Natural killer cell (primary cell): ENCODE results near the gene OR10G3. TPM values are rescaled to one million over a fixed set of nuclear protein-coding genes. Genes with fewer than 3 reads are reported as not detected.
"Not testable (repeated sequence)": the region's sequence is repeated elsewhere in the genome, so short reads cannot be mapped to it uniquely, and the experiment has no call there.

ENCODE experiments used
- ATAC-seq, 3 donors: fragments of 150-1000 bp in 2 of 3; fragments of 200-7000 bp in 1 of 3; cut with Tn5 transposase; 1 replicate in 1 of 3; 2 replicates in 2 of 3; pipeline ENCODE4 v1.10.0; 2021; ENCODE audit warnings: mild to moderate bottlenecking in 2 of 3, moderate library complexity in 2 of 3
- DNase-seq, 2 donors: peaks; one replicate each; pipeline versions ENCODE4 v3.0.0 to v3.0.0-alpha.2; 2013 to 2021; ENCODE audit warnings: mixed read lengths in 1 of 2
- H3K27ac ChIP-seq: one replicate; pipeline ENCODE4 v1.5.1; 2013; ENCODE audit warnings: mild to moderate bottlenecking, low read length
- H3K27me3 ChIP-seq: one replicate; pipeline ENCODE4 v1.6.1; 2013; ENCODE audit warnings: low read length; ENCODE audit not compliant: control insufficient read depth, insufficient read depth
- H3K36me3 ChIP-seq: one replicate; pipeline ENCODE4 v1.6.1; 2013; ENCODE audit warnings: low read length; ENCODE audit not compliant: control insufficient read depth, insufficient read depth
- H3K4me1 ChIP-seq: one replicate; pipeline ENCODE4 v1.6.1; 2013; ENCODE audit warnings: low read length; ENCODE audit not compliant: control insufficient read depth, insufficient read depth
- H3K4me3 ChIP-seq: one replicate; pipeline ENCODE4 v1.5.1; 2013; ENCODE audit warnings: low read length
- H3K9me3 ChIP-seq: one replicate; pipeline ENCODE4 v1.6.1; 2013; ENCODE audit warnings: low read length; ENCODE audit not compliant: control insufficient read depth, insufficient read depth
- H3K27ac Mint-ChIP-seq, 2 donors: one replicate each; pipeline ENCODE4 v1.8.0; 2022; ENCODE audit warnings: mild to moderate bottlenecking in 2 of 2, mixed read lengths in 2 of 2, moderate library complexity in 1 of 2
- H3K27me3 Mint-ChIP-seq, 2 donors: one replicate each; pipeline ENCODE4 v1.8.0; 2022; ENCODE audit warnings: low read depth in 2 of 2, mixed read lengths in 2 of 2
- H3K36me3 Mint-ChIP-seq: one replicate; pipeline ENCODE4 v1.8.0; 2022; ENCODE audit warnings: mixed read lengths
- H3K4me1 Mint-ChIP-seq, 2 donors: one replicate each; pipeline ENCODE4 v1.8.0; 2022; ENCODE audit warnings: mixed read lengths in 2 of 2
- H3K4me3 Mint-ChIP-seq: one replicate; pipeline ENCODE4 v1.8.0; 2022; ENCODE audit warnings: mild to moderate bottlenecking, moderate library complexity, mixed read lengths
- H3K9me3 Mint-ChIP-seq, 2 donors: one replicate each; pipeline ENCODE4 v1.8.0; 2022; ENCODE audit warnings: mixed read lengths in 2 of 2
- CTCF ChIP-seq: fragments of 200-600 bp; IDR thresholded peaks from one replicate; pipeline ENCODE4 v1.8.0; 2022; ENCODE audit warnings: antibody characterized with exemption
- WGBS: methylation state at CpG from one replicate; pipeline ENCODE4 v1.1.7; 2013; ENCODE audit warnings: missing lambda C conversion rate; ENCODE audit not compliant: insufficient coverage; 5-methylcytosine and 5-hydroxymethylcytosine counted together
- intact Hi-C: fragments of 100-400 bp; cut with micrococcal nuclease; formaldehyde crosslinking; loops from one replicate; pipeline ENCODE4 v1.14.2; 2022
- total RNA-seq, 4 donors: library from RNA; stranded (reverse); fragments of 120-200 nt in 1 of 4; gene quantifications; one replicate each; pipeline versions ENCODE4 v1.2.3 to v1.2.4, GENCODE V29; 2013 to 2022

Gene OR10G3
- total RNA-seq, 3 donors from 2014 or later (not counting 1 experiment from before 2014, with no cell fraction given), result not detected

DNA sequence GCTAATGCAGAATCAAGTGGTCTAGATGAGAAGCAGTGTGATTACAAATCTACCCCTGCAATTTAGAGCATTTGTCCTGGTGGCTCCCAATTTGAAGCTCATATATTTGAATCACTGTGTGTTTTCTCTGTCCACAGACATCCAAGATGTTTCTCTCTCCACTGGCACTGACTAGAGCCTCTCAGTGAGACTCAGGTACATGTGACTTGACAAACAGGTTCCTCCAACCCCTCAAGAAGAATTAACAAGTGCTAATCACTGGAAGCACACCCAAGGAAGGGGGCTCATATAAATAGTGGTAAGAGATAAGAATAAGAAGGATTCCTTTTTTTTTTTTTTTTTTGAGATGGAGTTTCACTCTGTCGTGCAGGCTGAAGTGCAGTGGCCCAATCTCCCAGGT, 34.4 kb upstream of the OR10G3 start:
- H3K27ac ChIP-seq, result no peak overlapping the region
- Mint-ChIP-seq H3K4me3 (no peak overlapping the region), H3K4me1 (peaks cover 0 to 4% of the 10 kb centered on the region in 2 donors), H3K36me3 (no peaks in the 10 kb centered on the region), H3K9me3 (no peaks in the 10 kb centered on the region), H3K27me3 (peaks cover 11 to 41% of the 10 kb centered on the region in 2 donors), H3K27ac (no peak overlapping the region)
- DNase-seq, result no peak
- TF ChIP-seq CTCF, result no peak
- intact Hi-C loops, result no loop called here
- ATAC-seq, result no peak
- H3K4me3 ChIP-seq, result no peak overlapping the region
- no peaks in the 10 kb centered on the region for H3K36me3 ChIP-seq
- no peaks in the 10 kb centered on the region for H3K4me1 ChIP-seq
- WGBS, result 88% methylated on average over 1 of the region's 1 CpG
- no peaks in the 10 kb centered on the region for H3K9me3 ChIP-seq
- no peaks in the 10 kb centered on the region for H3K27me3 ChIP-seq

- peaks cover 3% of the 10 kb centered on the region for H3K27me3 ChIP-seq
- TF ChIP-seq CTCF, result no peak
- no peak overlapping the region for H3K4me3 Mint-ChIP-seq
- no peaks in the 10 kb centered on the region for H3K4me1 Mint-ChIP-seq
- H3K27ac Mint-ChIP-seq, result no peak overlapping the region
- ATAC-seq (no peak), DNase-seq (peak in 1 of 2 donors; percentile 12)
- H3K9me3 Mint-ChIP-seq, result no peaks in the 10 kb centered on the region
- intact Hi-C loops, result no loop called here
- H3K36me3 Mint-ChIP-seq, result no peaks in the 10 kb centered on the region
- H3K9me3 ChIP-seq, result no peaks in the 10 kb centered on the region
- WGBS, result 85% methylated on average over 6 of the region's 6 CpGs
- H3K27me3 Mint-ChIP-seq, result peaks cover 16 to 39% of the 10 kb centered on the region in 2 donors
- H3K27ac ChIP-seq, result no peak overlapping the region
- no peak overlapping the region for H3K4me3 ChIP-seq
- H3K36me3 ChIP-seq, result no peaks in the 10 kb centered on the region
- no peaks in the 10 kb centered on the region for H3K4me1 ChIP-seq
Measured at GRCh38 chr14:21612324-21612723, 32.4 kb upstream of the OR10G3 start.

DNA sequence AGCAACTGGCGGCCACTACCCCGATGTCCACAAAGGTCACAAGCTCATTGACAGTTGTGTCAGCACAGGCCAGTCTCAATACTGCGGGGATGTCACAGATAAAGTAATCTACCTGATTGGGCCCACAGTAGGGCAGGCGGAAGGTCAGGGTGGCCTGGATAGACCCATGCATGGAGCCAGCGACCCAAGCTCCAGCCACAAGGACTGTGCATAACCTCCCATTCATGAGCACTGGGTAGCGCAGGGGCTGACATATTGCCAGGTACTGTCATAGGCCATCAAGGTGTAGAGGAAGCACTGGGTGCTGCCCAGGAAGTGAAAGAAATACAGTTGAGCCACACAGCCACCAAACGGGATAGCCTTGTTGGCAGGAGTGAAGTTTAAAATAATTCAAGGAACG, 22.3 kb upstream of the OR10G3 start:
- H3K36me3 Mint-ChIP-seq, H3K27ac Mint-ChIP-seq, ATAC-seq, H3K9me3 ChIP-seq, H3K4me3 ChIP-seq, H3K9me3 Mint-ChIP-seq, DNase-seq, H3K4me1 Mint-ChIP-seq, H3K4me3 Mint-ChIP-seq, H3K36me3 ChIP-seq, H3K4me1 ChIP-seq, intact Hi-C loops, H3K27me3 ChIP-seq, H3K27ac ChIP-seq: not testable (repeated sequence)
- WGBS, result 90% methylated on average over 8 of the region's 8 CpGs
- H3K27me3 Mint-ChIP-seq, result peaks cover 11 to 23% of the 10 kb centered on the region in 2 donors

DNA sequence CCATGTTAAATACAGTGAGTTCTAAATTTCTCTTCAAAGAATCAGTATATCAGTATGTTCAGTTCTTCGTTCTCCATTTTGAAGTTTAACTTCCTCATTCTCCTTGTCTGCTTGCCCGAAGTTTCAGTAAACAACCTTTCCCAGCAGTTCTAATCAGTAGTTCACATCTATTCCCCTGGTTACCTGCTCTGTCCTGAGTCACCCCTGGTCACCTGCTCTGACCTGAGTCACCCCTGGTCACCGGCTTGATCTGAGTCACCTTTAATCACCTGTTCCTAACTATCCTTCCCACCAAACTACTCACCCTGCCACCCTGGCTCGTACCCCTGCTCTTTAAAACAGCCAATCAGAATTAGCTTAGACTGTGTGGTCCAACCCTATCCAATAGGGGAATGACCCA, 9.4 kb upstream of the OR10G3 start:
- no peak for DNase-seq
- peaks cover 14% of the 10 kb centered on the region for H3K36me3 Mint-ChIP-seq
- no peaks in the 10 kb centered on the region for H3K4me1 Mint-ChIP-seq
- no peak for ATAC-seq
- peaks cover 10 to 12% of the 10 kb centered on the region in 2 donors for H3K9me3 Mint-ChIP-seq
- H3K27ac ChIP-seq, result no peak overlapping the region
- WGBS, result 83% methylated on average over 4 of the region's 4 CpGs
- H3K36me3 ChIP-seq, result no peaks in the 10 kb centered on the region
- no peak overlapping the region for H3K4me3 ChIP-seq
- no peaks in the 10 kb centered on the region for H3K4me1 ChIP-seq
- H3K9me3 ChIP-seq, result peaks cover 15% of the 10 kb centered on the region
- no peaks in the 10 kb centered on the region for H3K27me3 ChIP-seq
- peaks cover 12 to 35% of the 10 kb centered on the region in 2 donors for H3K27me3 Mint-ChIP-seq
- H3K4me3 Mint-ChIP-seq, result no peak overlapping the region
- intact Hi-C loops, result no loop called here
- H3K27ac Mint-ChIP-seq, result no peak overlapping the region
- TF ChIP-seq CTCF, result no peak
